Upper lobe of left lung (tissue), 6 donors: ENCODE results near the gene MYPN. TPM values are rescaled to one million over a fixed set of nuclear protein-coding genes. Genes with fewer than 3 reads are reported as not detected.

Experiments used
- ATAC-seq, 2 donors: fragments of 200-7000 bp; cut with Tn5 transposase; one replicate each; pipeline ENCODE4 v1.9.1; 2022; ENCODE audit warnings: mild to moderate bottlenecking in 2 of 2, moderate library complexity in 2 of 2; ENCODE audit not compliant: low FRiP score in 2 of 2
- DNase-seq, 2 donors: peaks; one replicate each; pipeline ENCODE4 v3.0.0-alpha.2; 2019 to 2020
- H3K27ac ChIP-seq, 4 donors: fragments of 200-600 bp; sonication (generic); one replicate each; pipeline ENCODE4 v1.5.1; 2016 to 2019
- H3K27me3 ChIP-seq, 4 donors: fragments of 200-600 bp; sonication (generic); one replicate each; pipeline ENCODE4 v1.5.1; 2017 to 2019
- H3K36me3 ChIP-seq, 4 donors: fragments of 200-600 bp; sonication (generic); one replicate each; pipeline ENCODE4 v1.5.1; 2016 to 2019
- H3K4me1 ChIP-seq, 4 donors: fragments of 200-600 bp; sonication (generic); one replicate each; pipeline ENCODE4 v1.5.1; 2018 to 2019
- H3K4me3 ChIP-seq, 4 donors: fragments of 200-600 bp; sonication (generic); one replicate each; pipeline ENCODE4 v1.5.1; 2017 to 2019; ENCODE audit warnings: mild to moderate bottlenecking in 2 of 4, moderate library complexity in 1 of 4
- H3K9me3 ChIP-seq, 4 donors: fragments of 200-600 bp; sonication (generic); one replicate each; pipeline ENCODE4 v1.5.1; 2018 to 2019
- EP300 ChIP-seq, 4 donors: sonication (generic); formaldehyde crosslinking; IDR thresholded peaks; one replicate each; pipeline ENCODE4 v1.5.1; 2017; ENCODE audit warnings: antibody characterized with exemption in 4 of 4, control low read depth in 2 of 4
- POLR2A ChIP-seq, 4 donors: fragments of 450-650 bp; IDR thresholded peaks; one replicate each; pipeline ENCODE4 v1.5.1; 2016 to 2017; ENCODE audit warnings: antibody characterized with exemption in 4 of 4, mild to moderate bottlenecking in 2 of 4
- POLR2AphosphoS5 ChIP-seq, 2 donors: sonication (generic); formaldehyde crosslinking; IDR thresholded peaks; one replicate each; pipeline ENCODE4 v1.5.1; 2017; ENCODE audit warnings: antibody characterized with exemption in 2 of 2
- WGBS, 2 donors: methylation state at CpG; one replicate each; pipeline ENCODE4 v1.1.5; 2017 to 2018; 5-methylcytosine and 5-hydroxymethylcytosine counted together
- total RNA-seq, 6 donors: library from RNA; depleted of rRNA in 4 of 6; stranded (reverse); fragments of >200 nt in 4 of 6; gene quantifications; one replicate each; pipeline versions ENCODE4 v1.1.0 to v1.2.1, GENCODE V29; 2016 to 2021
- TF ChIP-seq, protein P1 (sequence below), 6 experiments: fragments of 450-650 bp in 4 of 6; fragments of 200-600 bp in 2 of 6; sonication (generic) in 2 of 6; IDR thresholded peaks; one replicate each; pipeline ENCODE4 v1.5.1; 2016 to 2019; ENCODE audit warnings: antibody characterized with exemption in 6 of 6
- donor health status: DM: no; HTN: no; CAD: no; lungs with moderate emphysema.
- donor health status: DM: no; HTN: yes; CAD: no; lungs with severe emphysema.

MYPN gene
- total RNA-seq, 6 donors from 2014 or later, result not detected

DNA sequence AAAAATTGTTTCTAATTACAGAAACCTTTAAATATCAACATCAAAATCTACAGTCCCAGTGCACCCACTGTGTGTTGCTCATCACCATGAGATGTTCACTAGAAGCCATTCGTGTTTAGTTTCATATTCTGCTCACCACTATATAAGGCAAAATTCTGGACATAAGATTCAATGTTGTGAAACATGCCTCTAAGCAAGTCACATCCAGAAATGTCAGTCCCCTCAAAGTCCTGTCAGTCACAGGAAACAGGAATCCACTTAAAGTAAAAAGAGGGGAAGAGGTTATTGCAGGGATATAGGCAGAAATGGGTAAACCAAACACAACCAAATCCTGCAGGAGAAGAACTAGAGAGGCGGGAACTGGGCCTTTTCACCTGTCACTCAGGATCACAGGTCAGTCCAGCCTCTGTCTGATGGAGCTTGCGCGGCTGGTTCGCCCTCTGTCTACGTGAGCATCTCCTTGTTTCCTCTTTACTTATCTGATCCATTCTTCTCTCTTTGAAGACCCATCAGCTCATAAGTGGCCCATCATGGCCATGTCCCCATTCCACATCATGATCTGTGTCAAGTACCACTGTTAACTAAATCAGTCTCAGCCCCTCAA, 58.4 kb downstream of the MYPN start:
- no peak for DNase-seq
- WGBS, 2 donors, result 86 to 92% methylated on average over 6 of the region's 6 CpGs
- no peaks in the 10 kb centered on the region for H3K27me3 ChIP-seq

DNA sequence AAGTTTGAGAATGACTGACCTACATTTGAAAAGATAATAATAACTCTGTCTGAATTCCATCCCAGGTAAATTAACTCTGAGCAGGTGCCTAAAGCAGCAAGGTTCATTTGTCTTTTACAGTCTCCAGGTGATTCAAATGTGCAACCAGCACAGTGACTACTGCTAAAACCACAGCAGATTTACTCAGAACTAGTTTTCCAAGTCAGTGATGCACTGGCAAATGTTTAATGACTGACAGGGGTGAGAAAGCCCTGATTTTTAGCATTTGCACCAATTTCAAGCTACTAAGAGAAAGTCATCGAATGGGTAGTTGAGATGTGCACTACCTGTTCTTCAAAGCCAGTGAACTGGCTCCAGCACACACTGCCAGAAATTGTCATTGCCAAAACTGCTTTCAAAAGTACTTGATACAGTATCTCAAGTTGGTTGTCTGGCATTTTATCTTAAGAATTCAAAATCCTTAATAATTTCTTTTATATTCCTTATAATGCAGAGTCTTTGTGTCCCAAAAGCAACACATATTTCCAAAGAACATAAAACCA, 62.3 kb downstream of the MYPN start:
- TF ChIP-seq POLR2AphosphoS5 (IDR thresholded peaks at IDR 0.05) (no peak), EP300 (IDR thresholded peaks at IDR 0.05) (no peak), POLR2A (IDR thresholded peaks at IDR 0.05) (no peak)
- TF ChIP-seq, protein P1, sequence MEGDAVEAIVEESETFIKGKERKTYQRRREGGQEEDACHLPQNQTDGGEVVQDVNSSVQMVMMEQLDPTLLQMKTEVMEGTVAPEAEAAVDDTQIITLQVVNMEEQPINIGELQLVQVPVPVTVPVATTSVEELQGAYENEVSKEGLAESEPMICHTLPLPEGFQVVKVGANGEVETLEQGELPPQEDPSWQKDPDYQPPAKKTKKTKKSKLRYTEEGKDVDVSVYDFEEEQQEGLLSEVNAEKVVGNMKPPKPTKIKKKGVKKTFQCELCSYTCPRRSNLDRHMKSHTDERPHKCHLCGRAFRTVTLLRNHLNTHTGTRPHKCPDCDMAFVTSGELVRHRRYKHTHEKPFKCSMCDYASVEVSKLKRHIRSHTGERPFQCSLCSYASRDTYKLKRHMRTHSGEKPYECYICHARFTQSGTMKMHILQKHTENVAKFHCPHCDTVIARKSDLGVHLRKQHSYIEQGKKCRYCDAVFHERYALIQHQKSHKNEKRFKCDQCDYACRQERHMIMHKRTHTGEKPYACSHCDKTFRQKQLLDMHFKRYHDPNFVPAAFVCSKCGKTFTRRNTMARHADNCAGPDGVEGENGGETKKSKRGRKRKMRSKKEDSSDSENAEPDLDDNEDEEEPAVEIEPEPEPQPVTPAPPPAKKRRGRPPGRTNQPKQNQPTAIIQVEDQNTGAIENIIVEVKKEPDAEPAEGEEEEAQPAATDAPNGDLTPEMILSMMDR (IDR thresholded peaks at IDR 0.05), result no peak
- 76 to 89% methylated on average over 1 of the region's 1 CpG for WGBS, 2 donors
- Histone ChIP-seq H3K4me3 (no peak overlapping the region), H3K4me1 (no peaks in the 10 kb centered on the region), H3K9me3 (no peaks in the 10 kb centered on the region), H3K36me3 (no peaks in the 10 kb centered on the region), H3K27ac (no peak overlapping the region), H3K27me3 (no peaks in the 10 kb centered on the region)
- ATAC-seq, result no peak
- DNase-seq, result no peak

More for the DNA sequence above, 58.4 kb downstream of the MYPN start:
- no peaks in the 10 kb centered on the region for H3K4me1 ChIP-seq
- TF ChIP-seq POLR2AphosphoS5 (IDR thresholded peaks at IDR 0.05), result no peak
- TF ChIP-seq, protein P1 (IDR thresholded peaks at IDR 0.05), result no peak
- TF ChIP-seq EP300 (IDR thresholded peaks at IDR 0.05), result no peak
- no peak for TF ChIP-seq POLR2A (IDR thresholded peaks at IDR 0.05)
- ATAC-seq, result no peak
- H3K9me3 ChIP-seq, result no peaks in the 10 kb centered on the region
- H3K36me3 ChIP-seq, result no peaks in the 10 kb centered on the region
- H3K4me3 ChIP-seq, result no peak overlapping the region
- H3K27ac ChIP-seq, result no peak overlapping the region

DNA sequence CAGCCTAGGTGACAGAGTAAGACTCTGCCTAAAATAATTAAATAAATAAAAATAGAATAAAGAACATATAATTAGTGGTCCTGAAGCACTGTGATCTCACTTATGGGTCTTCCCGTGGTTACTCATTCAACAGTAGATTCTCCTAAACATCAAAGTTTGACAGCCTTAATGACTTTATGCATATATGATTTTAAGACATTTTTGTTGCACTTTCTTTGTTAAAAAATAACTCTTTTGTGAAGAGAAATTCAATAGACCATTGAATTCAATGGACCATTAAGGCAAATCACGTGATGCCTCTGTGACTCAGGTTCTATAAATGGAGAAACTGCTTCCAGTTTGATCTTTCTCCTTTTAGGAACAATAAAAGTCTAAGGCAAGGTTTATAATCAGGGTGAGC, 63.0 kb downstream of the MYPN start:
- ATAC-seq, result no peak
- no peak for TF ChIP-seq EP300 (IDR thresholded peaks at IDR 0.05)
- Histone ChIP-seq H3K27me3 (no peaks in the 10 kb centered on the region), H3K36me3 (no peaks in the 10 kb centered on the region), H3K4me3 (no peak overlapping the region), H3K9me3 (no peaks in the 10 kb centered on the region), H3K27ac (no peak overlapping the region), H3K4me1 (no peaks in the 10 kb centered on the region)
- 82 to 93% methylated on average over 2 of the region's 2 CpGs for WGBS, 2 donors
- no peak for DNase-seq

DNA sequence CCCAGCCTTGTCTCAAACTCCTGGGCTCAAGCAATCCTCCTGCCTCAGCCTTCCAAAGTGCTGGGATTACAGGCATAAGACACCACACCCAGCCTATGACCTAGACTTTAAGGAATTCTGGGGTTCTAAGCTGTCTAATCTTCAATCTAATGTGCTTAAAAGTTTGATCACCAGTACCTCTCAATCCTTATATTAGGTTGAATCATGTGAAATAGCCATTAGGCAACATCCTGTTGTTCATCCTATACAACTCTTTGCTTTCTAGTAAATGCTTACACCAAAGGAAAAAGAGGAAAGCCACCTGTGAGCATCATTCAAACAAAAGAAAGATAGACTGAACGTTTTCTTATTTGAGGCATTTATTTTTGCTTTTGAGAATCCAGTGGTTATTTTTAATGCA, 66.7 kb downstream of the MYPN start:
- Histone ChIP-seq H3K4me1 (no peaks in the 10 kb centered on the region), H3K27ac (no peak overlapping the region), H3K9me3 (no peaks in the 10 kb centered on the region), H3K27me3 (no peaks in the 10 kb centered on the region), H3K36me3 (no peaks in the 10 kb centered on the region), H3K4me3 (no peak overlapping the region)
- ATAC-seq (no peak), DNase-seq (no peak)
- TF ChIP-seq EP300 (IDR thresholded peaks at IDR 0.05), result no peak
- no peak for TF ChIP-seq POLR2A (IDR thresholded peaks at IDR 0.05)
- TF ChIP-seq, protein P1 (IDR thresholded peaks at IDR 0.05), result no peak
- no peak for TF ChIP-seq POLR2AphosphoS5 (IDR thresholded peaks at IDR 0.05)
- WGBS, 2 donors, result 51 to 52% methylated on average over 1 of the region's 1 CpG

DNA sequence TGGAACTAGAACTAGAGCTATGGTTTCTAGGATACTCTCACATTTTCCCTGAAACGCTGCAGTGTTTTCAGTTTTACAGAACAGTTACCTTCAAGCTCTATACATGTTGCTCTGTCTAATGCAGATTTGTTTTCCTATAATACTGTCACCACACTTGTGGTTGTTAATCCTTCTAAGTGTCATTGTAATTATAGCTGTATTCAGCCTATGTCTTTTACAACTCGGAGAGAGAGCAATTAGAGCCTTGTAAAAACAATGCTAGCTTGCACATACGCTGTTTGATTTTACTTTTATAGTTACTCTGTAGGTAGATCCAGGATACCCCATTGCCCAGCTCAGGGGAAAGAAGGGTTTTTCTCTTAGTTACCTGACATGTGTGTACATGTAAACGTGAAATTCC, 67.5 kb downstream of the MYPN start:
- 85 to 89% methylated on average over 4 of the region's 4 CpGs for WGBS, 2 donors
- no peaks in the 10 kb centered on the region for H3K27me3 ChIP-seq
- TF ChIP-seq POLR2A (IDR thresholded peaks at IDR 0.05), result no peak
- TF ChIP-seq, protein P1 (IDR thresholded peaks at IDR 0.05), result no peak
- TF ChIP-seq POLR2AphosphoS5 (IDR thresholded peaks at IDR 0.05), result no peak
- no peak for TF ChIP-seq EP300 (IDR thresholded peaks at IDR 0.05)
- no peaks in the 10 kb centered on the region for H3K4me1 ChIP-seq
- ATAC-seq (no peak), DNase-seq (no peak)
- no peak overlapping the region for H3K27ac ChIP-seq
- no peak overlapping the region for H3K4me3 ChIP-seq
- H3K9me3 ChIP-seq, result no peaks in the 10 kb centered on the region
- H3K36me3 ChIP-seq, result no peaks in the 10 kb centered on the region
